NCI-H2107 treated with DMSO at 0.1 percent for 48 hours (cell line): ENCODE data around the gene DNAJC7.
A peak's percentile ranks its signal among the peaks of the same experiment; 100 is the strongest.

Experiments used
- DNase-seq: peaks from one replicate; lab custom pipeline; 2025; ENCODE audit not compliant: unreplicated experiment; lab: John Stamatoyannopoulos, UW

The DNAJC7 gene, protein sequence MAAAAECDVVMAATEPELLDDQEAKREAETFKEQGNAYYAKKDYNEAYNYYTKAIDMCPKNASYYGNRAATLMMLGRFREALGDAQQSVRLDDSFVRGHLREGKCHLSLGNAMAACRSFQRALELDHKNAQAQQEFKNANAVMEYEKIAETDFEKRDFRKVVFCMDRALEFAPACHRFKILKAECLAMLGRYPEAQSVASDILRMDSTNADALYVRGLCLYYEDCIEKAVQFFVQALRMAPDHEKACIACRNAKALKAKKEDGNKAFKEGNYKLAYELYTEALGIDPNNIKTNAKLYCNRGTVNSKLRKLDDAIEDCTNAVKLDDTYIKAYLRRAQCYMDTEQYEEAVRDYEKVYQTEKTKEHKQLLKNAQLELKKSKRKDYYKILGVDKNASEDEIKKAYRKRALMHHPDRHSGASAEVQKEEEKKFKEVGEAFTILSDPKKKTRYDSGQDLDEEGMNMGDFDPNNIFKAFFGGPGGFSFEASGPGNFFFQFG

DNA sequence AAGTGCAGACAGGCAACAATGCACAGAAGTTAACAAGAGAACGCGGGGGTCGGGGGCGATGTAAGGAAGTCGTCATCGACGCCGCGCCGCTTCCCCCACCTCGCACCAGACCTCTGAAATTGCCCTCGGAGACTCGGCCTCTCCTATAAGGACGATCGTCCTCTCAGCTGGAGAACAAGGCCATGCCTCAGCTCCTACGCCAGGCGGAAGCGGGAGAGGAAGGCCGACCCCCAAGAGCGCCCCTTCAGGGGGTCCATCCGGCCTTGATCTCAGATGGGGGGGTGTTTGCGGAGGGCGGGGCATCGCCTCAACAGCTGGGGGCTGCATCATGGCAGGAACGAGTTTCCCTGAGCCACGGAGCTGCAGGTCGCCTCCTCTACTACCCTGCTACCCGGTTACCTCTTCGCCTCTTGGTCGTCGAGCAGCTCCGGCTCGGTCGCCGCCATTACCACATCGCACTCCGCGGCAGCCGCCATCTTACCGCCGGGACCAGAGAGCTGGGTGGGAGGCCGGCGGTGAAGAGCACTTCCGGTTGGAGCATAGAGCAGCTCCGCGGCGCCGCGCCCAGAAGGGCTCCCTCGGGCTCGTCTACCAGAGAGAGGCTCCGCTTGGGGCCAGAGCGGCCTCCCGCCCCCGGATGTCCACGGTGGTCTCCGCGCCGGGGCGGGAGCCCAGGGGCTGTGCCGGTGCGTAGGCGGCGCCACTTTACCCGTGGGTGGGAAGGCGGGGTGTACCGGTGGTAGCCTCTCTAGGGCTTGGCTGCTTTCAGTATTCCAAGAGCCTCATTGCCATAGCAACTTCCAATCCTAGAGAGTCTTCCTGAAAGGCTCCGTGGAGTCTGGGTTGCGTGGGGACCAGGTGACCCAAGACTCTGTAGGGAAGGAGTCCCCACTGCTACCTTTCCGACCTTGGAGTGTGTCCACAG lies at the start of gene DNAJC7:
Gene DNAJC7, minus strand, starts transcription at position 499 of the 925 bp plus-strand sequence. Its CDS starts 23 bp downstream, at position 476.
- DNase-seq = peak; percentile 84

DNA sequence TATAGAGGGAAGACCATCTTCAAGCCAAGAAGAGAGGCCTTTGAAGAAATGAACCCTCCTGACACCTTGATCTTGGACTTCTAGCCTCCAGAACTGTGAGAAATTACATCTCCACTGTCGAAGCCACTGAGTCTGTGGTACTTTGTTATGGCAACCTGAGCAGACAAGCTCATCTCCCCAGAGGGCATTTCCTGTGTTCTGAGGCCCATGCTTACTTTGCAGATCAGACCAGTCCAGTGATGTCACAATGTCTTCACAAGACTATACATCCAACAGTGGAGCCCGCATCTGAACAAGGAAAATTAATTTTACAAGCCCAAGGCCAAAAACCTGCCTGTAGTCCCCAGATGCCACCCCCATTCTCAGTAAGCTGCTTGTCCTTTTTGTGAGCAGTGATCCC lies 48.0 kb upstream of the DNAJC7 start:
- no peak for DNase-seq

DNA sequence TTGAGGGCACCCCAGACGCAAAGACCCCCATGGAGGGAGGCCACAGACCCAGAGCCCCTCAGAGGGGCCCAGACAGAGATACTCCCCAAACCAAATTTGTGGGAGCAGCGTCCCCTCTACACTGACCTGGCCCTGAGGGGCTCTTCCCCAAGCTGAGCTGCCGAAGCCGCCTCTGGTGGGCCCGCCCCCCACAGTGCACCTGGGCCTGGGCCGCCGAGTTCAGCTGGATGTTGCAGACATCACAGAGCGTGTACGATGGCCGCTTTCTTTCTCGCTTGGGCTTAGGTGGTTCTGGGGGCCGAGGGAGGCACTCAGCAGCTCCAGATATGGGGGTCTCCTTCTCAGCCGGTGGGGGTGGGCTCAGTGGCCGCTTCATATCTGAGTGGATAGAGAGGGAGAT lies 45.4 kb upstream of the DNAJC7 start:
- DNase-seq = no peak

DNA sequence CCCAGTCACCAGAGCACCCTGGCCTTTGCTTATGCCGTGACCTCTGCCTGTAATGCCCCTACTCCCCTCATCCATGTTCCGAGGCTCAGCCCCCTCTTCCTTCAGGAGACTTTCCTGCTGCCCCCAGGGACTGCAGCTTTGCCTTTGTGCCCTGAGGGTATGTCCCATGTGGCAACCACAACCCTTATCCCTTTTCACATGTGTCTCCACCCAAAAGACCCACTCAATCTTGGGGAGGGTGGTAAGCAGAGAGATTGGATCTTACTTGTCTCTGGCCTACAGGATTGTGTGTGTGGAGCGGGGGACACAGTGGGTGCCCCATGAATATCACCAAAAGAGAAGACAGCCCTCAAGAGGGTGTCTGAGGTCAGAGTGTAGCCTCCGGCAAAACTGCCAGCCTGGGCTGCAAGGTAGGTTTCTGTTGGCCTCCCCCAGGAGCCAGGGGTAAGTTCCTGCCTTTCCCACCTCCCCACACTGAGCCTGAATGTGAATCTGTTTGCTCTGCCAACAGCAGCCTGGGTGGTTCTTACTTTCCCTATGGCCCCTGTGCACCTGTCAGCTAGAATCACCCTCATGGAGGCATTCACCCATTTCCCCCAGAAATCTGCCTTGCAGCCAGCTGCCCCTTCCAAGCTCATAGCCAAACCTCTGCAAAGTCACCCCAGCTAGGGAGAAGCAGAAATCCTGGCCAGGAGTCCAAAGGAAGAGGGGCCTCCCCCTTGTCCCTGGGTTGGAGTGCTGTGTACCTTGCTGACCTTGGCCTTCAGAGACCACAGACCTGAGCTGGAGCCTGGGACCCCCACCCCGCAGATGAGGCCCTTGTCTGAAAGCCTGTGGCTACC lies 44.6 kb upstream of the DNAJC7 start:
- DNase-seq = no peak

DNA sequence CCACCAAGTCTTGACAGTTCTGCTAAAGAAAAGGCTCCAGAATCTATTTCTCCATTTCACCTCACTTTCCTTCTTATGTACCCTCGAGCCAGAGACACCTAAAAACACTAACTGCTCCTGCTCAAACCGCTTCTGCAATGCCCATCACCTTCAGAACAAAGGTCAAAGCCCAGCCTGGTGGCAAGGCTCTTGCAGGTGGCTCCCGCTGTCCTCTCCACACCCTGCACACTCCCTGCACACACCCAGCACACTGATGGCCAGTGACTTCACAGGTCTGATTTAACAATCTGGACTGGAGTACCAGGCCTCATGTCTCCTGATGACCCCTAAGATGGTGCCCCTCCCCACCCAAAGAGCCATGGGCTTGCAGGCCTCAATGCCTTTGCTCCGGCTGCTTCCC lies 43.0 kb upstream of the DNAJC7 start:
- DNase-seq = no peak

DNA sequence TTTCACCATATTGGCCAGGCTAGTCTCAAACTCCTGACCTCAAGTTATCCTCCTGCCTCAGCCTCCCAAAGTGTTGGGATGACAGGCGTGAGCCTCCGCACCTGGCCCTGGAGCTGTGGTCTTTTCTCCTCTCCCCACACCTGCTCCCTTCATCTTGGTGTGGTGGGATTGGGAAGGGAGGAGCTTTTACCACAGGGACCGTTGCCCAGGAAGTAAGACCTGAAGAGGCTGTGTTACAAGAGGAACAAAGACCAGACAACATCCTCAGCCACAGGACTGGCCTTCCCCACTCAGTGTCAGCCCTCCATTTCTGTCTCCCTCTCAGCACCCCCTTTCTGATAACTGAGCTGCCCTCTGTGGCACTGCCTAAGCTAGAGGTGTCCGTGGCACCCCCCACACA lies 42.6 kb upstream of the DNAJC7 start:
- no peak for DNase-seq

DNA sequence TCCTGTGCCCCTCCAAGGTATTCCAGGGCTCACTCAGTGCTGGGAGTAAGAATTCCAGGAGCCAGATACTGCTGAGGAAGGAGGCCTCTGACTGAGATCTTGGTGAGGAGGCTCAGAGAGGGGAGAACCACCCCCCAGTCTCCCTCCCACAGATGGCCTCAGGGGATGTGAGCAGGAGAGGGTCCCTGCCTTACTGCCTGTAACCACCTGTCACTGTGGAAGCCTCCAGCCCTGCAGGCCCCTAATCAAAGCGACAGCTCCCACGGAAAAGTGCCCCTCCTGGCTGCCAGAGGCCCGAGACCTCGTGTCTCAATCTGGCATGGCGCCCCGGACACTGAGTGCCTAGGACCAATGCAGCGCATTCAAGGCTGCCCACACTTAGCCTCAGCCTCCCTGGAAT lies 40.8 kb upstream of the DNAJC7 start:
- no peak for DNase-seq

DNA sequence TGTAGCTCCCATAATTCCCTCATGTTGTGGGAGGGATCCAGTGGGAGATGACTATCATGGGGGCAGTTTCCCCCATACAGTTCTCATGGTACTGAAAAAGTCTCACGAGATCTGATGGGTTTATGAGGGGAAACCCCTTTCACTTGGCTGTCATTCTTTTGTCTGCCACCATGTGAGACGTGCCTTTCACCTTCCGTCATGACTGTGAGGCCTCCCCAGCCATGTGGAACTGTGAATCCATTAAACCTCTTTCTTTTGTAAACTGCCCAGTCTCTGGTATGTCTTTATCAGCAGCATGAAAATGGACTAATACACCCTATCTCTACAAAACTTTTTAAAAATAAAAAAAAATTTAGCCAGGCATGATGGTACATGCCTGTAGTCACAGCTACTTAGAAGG lies 39.4 kb upstream of the DNAJC7 start:
- DNase-seq = no peak

DNA sequence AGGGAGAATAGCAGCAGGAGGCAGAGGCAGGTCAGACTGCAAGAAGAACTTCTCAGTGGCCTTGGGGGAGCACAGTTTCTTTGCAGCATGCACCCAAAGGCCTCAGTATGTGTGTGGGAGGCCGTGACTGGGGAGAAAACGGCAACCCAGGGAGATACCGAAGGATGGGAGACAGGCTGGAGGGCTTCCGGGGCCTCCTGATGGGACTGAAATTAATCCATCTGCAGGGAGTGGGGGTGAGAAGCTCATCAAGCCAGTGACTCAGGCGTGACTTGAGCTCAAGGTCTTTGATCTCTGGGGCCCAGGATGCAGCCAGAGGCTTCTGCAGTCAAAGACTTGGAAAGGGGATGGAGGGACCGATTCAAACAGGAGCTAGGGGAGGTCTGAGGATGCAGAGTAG lies 38.3 kb upstream of the DNAJC7 start:
- DNase-seq = no peak

DNA sequence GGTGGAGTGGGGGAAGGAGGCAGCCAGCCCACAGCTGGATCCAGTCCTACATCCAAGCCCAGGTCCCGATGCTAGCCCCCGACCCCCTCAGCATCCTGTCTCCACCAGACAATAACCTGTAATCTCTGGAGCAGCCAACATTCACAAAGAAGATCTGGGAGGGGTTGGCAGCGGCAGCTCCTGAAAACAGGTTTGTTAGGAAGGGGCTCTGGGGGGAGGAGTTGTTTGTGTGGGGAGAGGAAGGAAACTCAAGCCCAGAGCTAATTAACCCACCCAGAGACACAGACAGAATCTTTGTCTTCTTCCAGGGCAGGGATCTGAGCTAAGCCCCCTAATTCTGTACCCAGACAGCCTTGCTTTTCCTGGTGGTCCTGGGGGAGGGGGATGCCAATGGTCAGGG lies 37.8 kb upstream of the DNAJC7 start:
- DNase-seq = no peak

DNA sequence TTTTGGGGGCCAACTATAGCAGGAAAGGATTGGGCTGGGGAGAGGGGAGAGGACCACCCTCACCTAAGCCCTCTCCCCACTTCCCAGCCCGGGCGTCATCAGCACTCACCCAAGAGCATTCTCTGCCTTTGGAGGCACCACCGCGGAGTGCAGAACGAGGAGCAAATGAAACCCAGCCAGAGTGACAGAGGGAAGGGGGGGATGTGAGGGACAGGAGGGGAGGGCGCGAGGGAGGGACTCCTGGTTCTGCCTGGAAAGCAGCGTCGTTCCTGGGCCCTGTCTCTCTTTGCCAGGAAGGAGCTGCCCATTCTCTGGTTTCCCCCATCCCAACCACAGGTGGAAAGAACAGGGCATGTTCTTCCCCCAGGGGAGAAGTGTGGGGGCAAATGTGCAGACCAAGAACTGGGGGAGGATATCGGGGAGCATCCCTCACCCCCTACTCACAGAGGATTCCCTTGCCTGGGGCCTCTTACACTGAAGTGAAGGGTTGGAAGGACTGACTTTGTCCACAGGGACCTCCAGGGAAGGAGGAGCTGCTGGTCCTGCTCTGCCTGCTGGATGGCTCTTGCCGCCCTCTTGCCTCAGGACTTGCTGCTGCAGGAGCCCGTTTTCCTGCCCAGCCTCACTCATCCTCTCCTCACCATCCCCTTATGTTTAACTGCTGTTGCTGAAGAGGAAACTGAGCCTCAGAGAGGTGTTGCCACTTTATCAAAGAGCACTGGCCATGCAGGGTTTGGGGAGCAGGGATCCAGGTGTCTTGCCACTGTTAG lies 36.7 kb upstream of the DNAJC7 start:
- DNase-seq = no peak

DNA sequence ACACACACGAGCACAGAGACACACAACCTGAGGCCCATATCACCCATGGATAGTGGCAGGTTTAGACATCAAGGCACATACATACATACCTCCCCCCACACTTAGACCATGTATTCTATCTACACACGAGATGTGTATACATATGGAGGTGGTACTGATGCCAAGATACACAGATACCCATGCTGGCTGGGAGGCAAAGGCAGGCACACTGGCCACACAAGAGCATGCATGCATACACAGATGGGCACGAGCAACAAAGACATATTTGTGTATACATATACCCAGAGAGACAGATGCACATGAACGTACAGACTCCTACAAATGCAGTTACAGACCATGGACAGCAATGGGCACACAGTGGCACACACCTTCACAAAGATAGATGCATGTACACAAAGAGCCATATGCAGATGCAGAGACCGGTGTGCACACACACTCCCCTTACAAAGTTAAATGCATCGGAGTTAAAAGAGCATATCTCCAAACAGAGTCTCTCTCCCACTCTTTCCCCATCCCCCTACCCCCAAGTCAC lies 35.2 kb upstream of the DNAJC7 start:
- no peak for DNase-seq

DNA sequence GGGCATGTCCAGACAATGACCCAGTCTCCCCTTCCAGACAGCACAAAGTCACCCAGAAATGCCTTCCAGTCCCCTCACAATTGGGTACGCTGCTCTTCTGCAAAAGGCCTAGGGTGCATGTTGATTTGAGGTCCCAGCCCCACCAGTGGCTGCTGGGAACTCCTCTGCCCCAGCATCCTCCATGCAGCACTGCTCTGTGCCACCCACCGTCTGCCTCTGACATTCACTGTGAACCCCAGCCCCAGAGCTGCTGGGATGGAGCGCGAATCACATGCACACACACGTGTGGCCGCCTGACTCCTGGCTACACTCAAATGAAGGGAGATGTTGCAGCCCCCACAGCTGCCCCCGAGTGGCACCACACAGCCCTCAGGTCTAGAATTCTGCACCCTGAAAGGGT lies 34.4 kb upstream of the DNAJC7 start:
- no peak for DNase-seq

DNA sequence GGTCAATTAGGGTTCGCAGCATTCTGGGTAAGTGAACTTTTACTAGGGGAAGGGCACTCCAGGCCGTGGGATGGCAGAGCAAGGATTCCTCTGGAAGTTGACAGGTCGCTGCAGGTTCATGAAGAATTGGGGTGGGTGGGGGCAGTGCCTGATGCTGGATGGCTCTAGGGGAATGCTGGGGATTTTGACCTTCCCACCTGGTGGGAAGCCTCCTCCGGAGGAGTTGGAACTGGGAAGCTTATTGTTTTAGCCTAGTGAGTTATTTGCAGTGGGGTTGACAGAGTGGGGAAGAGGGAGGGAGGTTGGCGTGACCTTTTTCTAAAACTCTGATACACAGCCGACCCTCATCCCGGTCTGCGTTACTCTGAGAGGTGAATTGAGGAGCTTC lies 33.8 kb upstream of the DNAJC7 start:
- no peak for DNase-seq

DNA sequence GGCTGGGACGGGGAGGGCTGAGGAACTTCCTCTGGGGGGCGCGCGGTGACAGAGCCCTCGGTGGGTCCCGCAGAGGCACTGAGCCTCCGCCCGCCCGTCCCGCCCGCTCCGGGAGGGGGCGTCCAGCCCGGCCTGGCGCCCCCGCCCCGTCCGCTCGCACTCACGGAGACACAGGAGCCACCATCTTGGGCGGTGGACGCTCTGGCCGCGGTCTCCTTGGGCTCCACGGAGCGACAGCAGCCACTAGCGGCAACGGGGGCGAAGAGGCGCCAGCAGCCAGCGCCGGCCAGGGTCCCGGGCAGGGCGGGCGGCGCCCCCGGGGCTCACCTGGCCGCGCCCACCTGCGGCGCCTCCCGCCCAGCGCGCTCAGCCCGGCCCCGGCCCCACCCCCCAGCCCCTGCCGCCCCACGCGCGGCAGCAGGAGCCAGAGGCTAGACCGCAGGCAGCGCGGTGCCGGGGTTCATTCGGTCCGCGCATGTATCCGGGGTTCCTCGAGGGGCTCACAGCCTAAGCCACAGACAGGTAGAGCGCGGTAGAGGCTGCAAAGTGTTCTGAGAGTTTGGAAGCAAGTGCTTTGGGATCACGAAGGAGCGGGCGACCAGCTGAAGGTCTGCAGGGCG lies 33.3 kb upstream of the DNAJC7 start, which contains the start of gene C17orf113:
Gene C17orf113, minus strand, starts transcription at position 209 of the 620 bp plus-strand sequence. CDS start 7,225 bp downstream, outside the sequence.
- no peak for DNase-seq

DNA sequence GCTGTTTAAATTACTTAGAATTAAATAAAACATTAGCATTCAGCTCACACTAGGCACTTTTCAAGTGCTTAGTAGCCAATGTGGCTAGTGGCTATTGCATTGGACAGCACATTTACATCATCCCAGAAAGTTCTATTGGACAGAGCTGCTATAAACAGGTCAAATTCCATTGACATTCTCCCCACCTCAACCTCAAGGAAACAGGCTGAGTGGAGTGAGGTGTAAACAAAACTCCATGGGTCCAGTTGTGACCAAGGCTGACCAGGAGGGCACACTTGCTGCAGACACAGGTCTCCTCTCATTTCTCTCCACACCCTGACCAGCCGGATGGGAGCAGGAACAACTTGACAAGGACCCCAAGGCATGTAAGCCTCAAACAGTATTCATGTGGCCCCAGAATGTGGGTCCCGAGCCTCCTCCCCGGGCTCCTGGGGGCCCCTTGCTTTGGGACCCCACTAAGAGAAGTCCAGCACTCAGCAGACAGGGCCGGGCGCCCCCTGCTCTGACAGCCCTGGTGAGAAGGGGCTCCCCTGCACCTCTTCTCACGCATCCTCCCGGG lies 32.7 kb upstream of the DNAJC7 start:
- DNase-seq = no peak

DNA sequence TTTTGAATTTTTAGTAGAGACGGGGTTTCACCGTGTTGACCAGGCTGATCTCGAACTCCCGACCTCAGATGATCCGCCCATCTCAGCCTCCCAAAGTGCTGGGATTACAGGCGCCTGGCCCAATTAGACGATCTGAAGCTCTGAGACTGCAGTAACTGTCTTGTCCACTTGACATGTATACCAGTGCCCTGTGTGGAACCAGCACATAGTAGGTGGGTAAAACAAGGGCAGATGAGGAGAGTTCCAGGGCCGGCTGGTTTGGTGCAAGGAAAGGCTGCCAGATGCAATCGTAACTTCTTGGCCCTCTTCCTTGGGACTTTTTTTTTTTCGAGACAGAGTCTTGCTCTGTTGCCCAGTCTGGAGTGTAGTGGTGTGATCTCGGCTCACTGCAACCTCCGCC lies 30.1 kb upstream of the DNAJC7 start:
- no peak for DNase-seq

DNA sequence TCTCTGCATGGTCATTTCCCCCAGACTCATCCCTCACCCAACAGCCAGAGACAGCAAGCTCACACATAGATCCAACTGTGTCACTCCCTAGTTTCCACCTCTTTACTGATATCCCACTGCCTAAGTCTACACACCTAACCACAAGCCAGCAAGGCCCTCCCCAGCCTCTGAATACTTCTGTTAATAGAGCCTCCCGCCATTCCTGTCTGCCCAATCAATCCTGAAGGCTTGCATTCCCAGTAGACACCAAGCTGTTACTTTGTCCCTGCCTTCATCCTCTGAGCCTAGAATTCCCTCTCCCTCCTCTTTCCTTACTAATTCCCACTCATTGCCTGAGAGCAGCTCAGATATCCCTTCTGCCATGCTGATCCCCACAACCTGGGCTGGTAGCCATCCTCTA lies 28.5 kb upstream of the DNAJC7 start:
- DNase-seq = no peak
